ENCODE results near the gene ARIH2. TPM values are rescaled to one million over a fixed set of nuclear protein-coding genes. Genes with fewer than 3 reads are reported as not detected.
A peak's percentile ranks its signal among the peaks of the same experiment; 100 is the strongest.

Gene ARIH2
- total and polyA plus RNA-seq, 2 donors (not counting 3 experiments of a cell fraction or from before 2014, with no cell fraction given), result 59.7 to 85.5 TPM

DNA sequence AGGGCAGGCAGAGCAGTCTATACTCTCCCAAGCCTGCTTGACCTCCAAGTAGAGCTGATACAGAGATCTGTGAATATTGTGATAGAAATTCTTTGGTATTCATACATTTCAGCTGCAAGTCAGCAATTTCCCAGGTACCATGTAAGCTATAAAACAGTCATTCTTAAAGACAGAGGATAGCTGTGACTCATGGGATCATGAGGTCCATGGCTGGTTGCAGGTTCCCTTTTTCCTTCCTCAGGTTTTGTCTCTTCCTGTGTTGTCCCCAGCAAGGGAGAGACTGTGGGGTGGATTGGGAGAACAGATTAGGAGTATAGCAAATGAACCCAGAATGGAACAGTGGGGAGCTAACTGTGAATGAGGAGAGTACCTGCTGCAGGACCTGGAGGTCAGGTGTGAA, 66.0 kb downstream of the ARIH2 start:
- TF ChIP-seq FOS (IDR thresholded peaks at IDR 0.05; ENCODE audit: borderline replicate concordance, insufficient read depth, low read length) (no peak), POLR2A (IDR thresholded peaks at IDR 0.05; ENCODE audit: low read depth, low read length) (no peak), JUN (IDR thresholded peaks at IDR 0.05; ENCODE audit: borderline replicate concordance, insufficient read depth, insufficient read length, low read depth) (no peak), MAX (IDR thresholded peaks at IDR 0.05; ENCODE audit: insufficient read depth, insufficient read length) (no peak), GATA2 (IDR thresholded peaks at IDR 0.05; ENCODE audit: insufficient read depth, insufficient read length, low read depth, low read length) (no peak), EZH2 (IDR thresholded peaks at IDR 0.05; ENCODE audit: borderline replicate concordance, low read depth, low read length, severe bottlenecking) (no peak)
- Histone ChIP-seq H3K79me2 (ENCODE audit: control insufficient read depth, insufficient read depth, low read length) (no peaks in the 10 kb centered on the region), H3K36me3 (ENCODE audit: control insufficient read depth in 2 of 2, extremely low read depth in 1 of 2, insufficient read depth in 2 of 2, low read length in 2 of 2) (peaks cover 17 to 27% of the 10 kb centered on the region in 2 experiments), H3K9ac (replicated peaks; ENCODE audit: extremely low read depth, insufficient read depth, low read length) (no peak overlapping the region), H3K4me1 (ENCODE audit: control insufficient read depth, extremely low read depth, insufficient read depth, low read length) (peaks cover 12% of the 10 kb centered on the region), H3K9me3 (replicated peaks; ENCODE audit: control insufficient read depth, insufficient read depth, low read length) (no peaks in the 10 kb centered on the region), H3K4me3 (replicated peaks in 1 of 3; ENCODE audit: insufficient read depth in 1 of 3, low read depth in 1 of 3, low read length in 3 of 3) (no peak overlapping the region), H3K9me1 (replicated peaks; ENCODE audit: control insufficient read depth, extremely low read depth, insufficient read depth, low read length) (no peaks in the 10 kb centered on the region), H3K27ac (ENCODE audit: insufficient read depth, low read depth, low read length) (no peak overlapping the region), H3K4me2 (ENCODE audit: insufficient read depth, low read length) (no peak overlapping the region), H3K27me3 (ENCODE audit: control insufficient read depth in 2 of 2, insufficient read depth in 2 of 2, low read length in 2 of 2) (no peaks in the 10 kb centered on the region), H4K20me1 (replicated peaks; ENCODE audit: control insufficient read depth, extremely low read depth, insufficient read depth, low read length) (no peaks in the 10 kb centered on the region), H2AFZ (ENCODE audit: low read depth, low read length) (no peak overlapping the region)
- POLR2A ChIA-PET, result no interaction called here
- CTCF ChIA-PET, result interaction anchor here (0.9 to 8.8 kb wide), 4 partner anchors 11 to 464 kb away, joined by 3 to 254 read pairs (median 4); partner anchors contain the start of genes QRICH1 and WDR6
- FAIRE-seq (peak; percentile 70), DNase-seq (ENCODE audit: low read depth, low spot score) (peak; percentile 14)
- dilution Hi-C loops (cut with MboI; ENCODE audit: extremely low pct_ligation_motif_present, low sequenced_read_pairs), result no loop called here
- intact Hi-C loops (cut with micrococcal nuclease), result no loop called here
- BruUV-seq (replicated peaks), result no TSS peak

GRCh38 chr3:48985831-48986376, 67.3 kb downstream of the ARIH2 start:
- no peak overlapping the region for H3K4me3 ChIP-seq (replicated peaks in 1 of 3; ENCODE audit: insufficient read depth in 1 of 3, low read depth in 1 of 3, low read length in 3 of 3)
- no TSS peak for BruUV-seq (replicated peaks)
- no peak overlapping the region for H2AFZ ChIP-seq (ENCODE audit: low read depth, low read length)
- no peaks in the 10 kb centered on the region for H3K9me1 ChIP-seq (replicated peaks; ENCODE audit: control insufficient read depth, extremely low read depth, insufficient read depth, low read length)
- no peak for DNase-seq (ENCODE audit: low read depth, low spot score)
- dilution Hi-C loops (cut with MboI; ENCODE audit: extremely low pct_ligation_motif_present, low sequenced_read_pairs) (no loop called here), intact Hi-C loops (cut with micrococcal nuclease) (no loop called here)
- no peak for FAIRE-seq
- peaks cover 7% of the 10 kb centered on the region for H3K79me2 ChIP-seq (ENCODE audit: control insufficient read depth, insufficient read depth, low read length)
- H3K27me3 ChIP-seq (ENCODE audit: control insufficient read depth in 2 of 2, insufficient read depth in 2 of 2, low read length in 2 of 2), result no peaks in the 10 kb centered on the region
- H3K4me2 ChIP-seq (ENCODE audit: insufficient read depth, low read length), result no peak overlapping the region
- no peak overlapping the region for H3K27ac ChIP-seq (ENCODE audit: insufficient read depth, low read depth, low read length)
- POLR2A ChIA-PET, result no interaction called here
- peaks cover 14% of the 10 kb centered on the region for H3K4me1 ChIP-seq (ENCODE audit: control insufficient read depth, extremely low read depth, insufficient read depth, low read length)
- no peaks in the 10 kb centered on the region for H3K9me3 ChIP-seq (replicated peaks; ENCODE audit: control insufficient read depth, insufficient read depth, low read length)
- no peaks in the 10 kb centered on the region for H4K20me1 ChIP-seq (replicated peaks; ENCODE audit: control insufficient read depth, extremely low read depth, insufficient read depth, low read length)
- CTCF ChIA-PET, result interaction anchor here (1.0 to 8.8 kb wide), 4 partner anchors 23 to 193 kb away, joined by 4 to 254 read pairs (median 66); partner anchors contain the start of genes DALRD3, NDUFAF3 and WDR6
- H3K9ac ChIP-seq (replicated peaks; ENCODE audit: extremely low read depth, insufficient read depth, low read length), result no peak overlapping the region
- TF ChIP-seq GATA2 (IDR thresholded peaks at IDR 0.05; ENCODE audit: insufficient read depth, insufficient read length, low read depth, low read length), result no peak
- no peak for TF ChIP-seq CTCF (IDR thresholded peaks at IDR 0.05; ENCODE audit: extremely low read depth in 1 of 2, insufficient read depth in 1 of 2, low read depth in 1 of 2, low read length in 2 of 2)
- TF ChIP-seq MYC (IDR thresholded peaks at IDR 0.05; ENCODE audit: low read depth, low read length), result no peak
- TF ChIP-seq POLR2AphosphoS5 (IDR thresholded peaks at IDR 0.05; ENCODE audit: insufficient read depth, low read depth, low read length), result no peak
- no peak for TF ChIP-seq POLR2A (IDR thresholded peaks at IDR 0.05; ENCODE audit: low read depth, low read length)
- H3K36me3 ChIP-seq (ENCODE audit: control insufficient read depth in 2 of 2, extremely low read depth in 1 of 2, insufficient read depth in 2 of 2, low read length in 2 of 2), result peaks cover 11 to 19% of the 10 kb centered on the region in 2 experiments

Measured in endothelial cell of umbilical vein (primary cell).